GM12878 (cell line): ENCODE measurements around the gene FHIP1B. TPM values are rescaled to one million over a fixed set of nuclear protein-coding genes. Genes with fewer than 3 reads are reported as not detected.

Experiments used
- ATAC-seq: fragments of 200-7000 bp; cut with Tn5 transposase; 3 replicates; pipeline ENCODE4 v1.9.1; 2020; ENCODE audit warnings: mild to moderate bottlenecking, moderate library complexity
- BruUV-seq: library from RNA; stranded (reverse); fragments of 400-500 nt; replicated peaks from 2 replicates; lab custom pipeline; 2021; lab: Mats Ljungman, UMichigan
- CTCF ChIA-PET: fragments of 300-600 bp; sonication (Branson Sonifier 250); formaldehyde crosslinking; extraction: SDS; loops from one replicate; lab custom pipeline; 2021; ENCODE audit warnings: inconsistent platforms; lab: Yijun Ruan, JAX
- POLR2A ChIA-PET: fragments of 350-600 bp; formaldehyde crosslinking; extraction: SDS; loops from one replicate; lab custom pipeline; 2021; ENCODE audit warnings: inconsistent platforms; lab: Charles Lee
- RAD21 ChIA-PET: fragments of 300-600 bp; sonication (Branson Sonifier 250); formaldehyde crosslinking; loops from one replicate; lab custom pipeline; 2023; ENCODE audit warnings: antibody characterized with exemption; ENCODE audit not compliant: unreplicated experiment; lab: Charles Lee
- SMC1A ChIA-PET: fragments of 300-600 bp; sonication (Branson Sonifier 250); formaldehyde crosslinking; loops from one replicate; lab custom pipeline; 2023; ENCODE audit not compliant: unreplicated experiment, uncharacterized antibody; lab: Charles Lee
- DNase-seq: peaks from one replicate; pipeline ENCODE4 v3.0.0-alpha.2; 2011; ENCODE audit warnings: low read depth, low spot score
- FAIRE-seq: peaks from 3 replicates; lab custom pipeline; 2011; peaks lifted over from hg19 to GRCh38; lab: Jason Lieb, UNC
- H2AFZ ChIP-seq: 2 replicates; pipeline ENCODE4 v1.6.0; 2011; ENCODE audit warnings: low read depth, low read length, control low read depth; ENCODE audit not compliant: control insufficient read depth
- H3K27ac ChIP-seq: 2 replicates; pipeline ENCODE4 v1.5.1; 2011; ENCODE audit warnings: control low read depth; ENCODE audit not compliant: control insufficient read depth, insufficient read depth
- H3K27me3 ChIP-seq, 2 experiments: replicated peaks in 1 of 2; 2 replicates each; pipeline versions ENCODE4 v1.6.0 to v1.6.1; 2011; ENCODE audit warnings: low read length in 1 of 2; ENCODE audit not compliant: control insufficient read depth in 2 of 2, insufficient read depth in 2 of 2
- H3K36me3 ChIP-seq, 2 experiments: 2 replicates each; pipeline ENCODE4 v1.5.1; 2011; ENCODE audit warnings: low read length in 1 of 2; ENCODE audit not compliant: control insufficient read depth in 2 of 2, insufficient read depth in 2 of 2
- H3K4me1 ChIP-seq: 2 replicates; pipeline ENCODE4 v1.6.1; 2011; ENCODE audit warnings: mild to moderate bottlenecking, low read length, moderate library complexity, mixed read lengths; ENCODE audit not compliant: control insufficient read depth, insufficient read depth
- H3K4me2 ChIP-seq: 2 replicates; pipeline ENCODE4 v1.6.0; 2011; ENCODE audit warnings: control low read depth; ENCODE audit not compliant: control insufficient read depth, insufficient read depth
- H3K4me3 ChIP-seq: fragments of 200-600 bp; sonication (generic); 2 replicates; pipeline ENCODE4 v1.5.1; 2016
- H3K79me2 ChIP-seq: 2 replicates; pipeline ENCODE4 v1.6.0; 2011; ENCODE audit warnings: low read length; ENCODE audit not compliant: control insufficient read depth, insufficient read depth
- H3K9ac ChIP-seq: 2 replicates; pipeline ENCODE4 v1.8.0; 2011; ENCODE audit warnings: low read length, control low read depth, mixed read lengths; ENCODE audit not compliant: control insufficient read depth, insufficient read depth
- H3K9me3 ChIP-seq: replicated peaks from 3 replicates; pipeline ENCODE4 v1.5.1; 2011; ENCODE audit warnings: mild to moderate bottlenecking, low read length; ENCODE audit not compliant: control insufficient read depth, insufficient read depth
- H4K20me1 ChIP-seq: 2 replicates; pipeline ENCODE4 v1.6.0; 2011; ENCODE audit not compliant: control insufficient read depth, insufficient read depth
- BMI1 ChIP-seq: fragments of 450-650 bp; IDR thresholded peaks from 2 replicates; pipeline ENCODE4 v1.6.1; 2016; ENCODE audit warnings: mild to moderate bottlenecking, moderate library complexity, borderline replicate concordance
- CHD2 ChIP-seq: IDR thresholded peaks from 2 replicates; pipeline ENCODE4 v1.6.1; 2011; ENCODE audit warnings: low read depth, low read length, improper control_type of control experiment, borderline replicate concordance
- EED ChIP-seq: sonication (generic); IDR thresholded peaks from 2 replicates; pipeline ENCODE4 v1.6.1; 2016; ENCODE audit warnings: antibody characterized with exemption, low read depth
- NFYB ChIP-seq: IDR thresholded peaks from 2 replicates; pipeline ENCODE4 v1.6.1; 2011; ENCODE audit warnings: low read depth, mild to moderate bottlenecking, low read length, improper control_type of control experiment, moderate library complexity; ENCODE audit not compliant: insufficient read depth
- POLR2AphosphoS5 ChIP-seq: IDR thresholded peaks from 2 replicates; pipeline ENCODE4 v1.6.1; 2011; ENCODE audit warnings: mild to moderate bottlenecking, low read length, inconsistent platforms
- RBBP5 ChIP-seq: fragments of 200-600 bp; sonication (generic); conservative IDR thresholded peaks from 2 replicates; pipeline ENCODE4 v1.6.1; 2016
- RFX5 ChIP-seq: IDR thresholded peaks from 2 replicates; pipeline ENCODE4 v1.6.1; 2011; ENCODE audit warnings: low read depth, low read length, improper control_type of control experiment
- ZNF592 ChIP-seq: fragments of 450-650 bp; IDR thresholded peaks from 2 replicates; pipeline ENCODE4 v1.6.1; 2017; ENCODE audit warnings: mild to moderate bottlenecking, moderate library complexity
- ZZZ3 ChIP-seq: IDR thresholded peaks from 2 replicates; pipeline ENCODE4 v1.6.1; 2011; ENCODE audit warnings: low read depth; ENCODE audit not compliant: control insufficient read depth, insufficient read length
- WGBS: methylation state at CpG from one replicate; pipeline ENCODE4 v1.1.6; 2016; ENCODE audit warnings: low lambda C conversion rate; ENCODE audit not compliant: insufficient replicate concordance, insufficient coverage; ENCODE audit errors: missing lambda C conversion rate; 5-methylcytosine and 5-hydroxymethylcytosine counted together
- in situ Hi-C: fragments of 300-500 bp; cut with MboI; formaldehyde crosslinking; loops from 9 replicates; pipeline ENCODE4 v1.14.3; 2018; ENCODE audit warnings: mixed read lengths
- intact Hi-C: fragments of 100-400 bp; cut with micrococcal nuclease; formaldehyde crosslinking; loops from one replicate; pipeline ENCODE4 v1.14.2; 2022; ENCODE audit not compliant: unreplicated experiment
- polyA plus RNA-seq, 11 experiments: library from polyadenylated mRNA; depleted of rRNA in 4 of 11; unstranded in 6 of 11; stranded (reverse) in 5 of 11; fragments of >200 nt; fragmentation: Nextera tagmentation in 4 of 11; fragmentation: Illumina TruSeq in 1 of 11; extraction: Ambion mirVana in 4 of 11; extraction: Trizol in 1 of 11; gene quantifications; 1 replicate in 1 of 11; 2 replicates in 10 of 11; pipeline versions ENCODE4 v1.2.1 to v1.2.3, GENCODE V29; 2011 to 2016; ENCODE audit warnings: inconsistent platforms in 2 of 11, missing spikeins in 2 of 11, low read depth in 1 of 11
- total RNA-seq, 4 experiments: library from RNA; depleted of rRNA in 3 of 4; stranded (reverse); fragments of >200 nt in 3 of 4; fragmentation: Illumina TruSeq in 1 of 4; extraction: Trizol in 1 of 4; gene quantifications; 2 replicates each; pipeline versions ENCODE4 v1.2.1 to v1.2.3, GENCODE V29; 2013 to 2021

FHIP1B gene
- total and polyA plus RNA-seq, 10 of the 15 experiments (the other 5 are each of a cell fraction or from before 2014, with no cell fraction given) = 0.90 to 28.1 (median 11.1) TPM

- BruUV-seq = no TSS peak
- Histone ChIP-seq H3K4me3 (no peak overlapping the region), H3K36me3 (no peaks in the 10 kb centered on the region), H3K9ac (no peak overlapping the region), H3K4me1 (no peaks in the 10 kb centered on the region), H3K79me2 (no peaks in the 10 kb centered on the region), H4K20me1 (no peaks in the 10 kb centered on the region), H3K27ac (no peak overlapping the region), H3K27me3 (peaks cover 5 to 12% of the 10 kb centered on the region in 2 experiments), H3K4me2 (no peak overlapping the region), H2AFZ (no peak overlapping the region), H3K9me3 (no peaks in the 10 kb centered on the region)
- ChIA-PET POLR2A (no interaction called here), SMC1A (no interaction called here), CTCF (no interaction called here), RAD21 (no interaction called here)
- ATAC-seq (no peak), FAIRE-seq (no peak), DNase-seq (no peak)
- in situ Hi-C loops (no loop called here), intact Hi-C loops (no loop called here)
- TF ChIP-seq CHD2 = no peak
- no peak for TF ChIP-seq EED
- no peak for TF ChIP-seq ZZZ3
- TF ChIP-seq RFX5 = no peak
- no peak for TF ChIP-seq RBBP5
- no peak for TF ChIP-seq ZNF592
- no peak for TF ChIP-seq NFYB
- TF ChIP-seq POLR2AphosphoS5 = no peak
- no peak for TF ChIP-seq BMI1
- WGBS = 81% methylated on average over 1 of the region's 1 CpG
Measured at GRCh38 chr11:6263662-6264061, 29.2 kb upstream of the FHIP1B start.
